HG03575 (cell line): Measurements from ENCODE around the gene NFIB.
A peak's percentile ranks its signal among the peaks of the same experiment; 100 is the strongest.

Experiments
- ATAC-seq: cut with Tn5 transposase; IDR thresholded peaks from one replicate; pipeline ENCODE4 v1.9.1; 2021; ENCODE audit not compliant: unreplicated experiment, insufficient number of reproducible peaks, low FRiP score; ENCODE audit errors: extremely low read depth

The NFIB gene

GRCh38 chr9:14346231-14346791 is 32.4 kb upstream of the NFIB start:
- ATAC-seq, result no peak

- no peak for ATAC-seq
Measured at GRCh38 chr9:14345354-14346230, 31.7 kb upstream of the NFIB start.

- no peak for ATAC-seq
Measured at GRCh38 chr9:14344941-14345353, 31.0 kb upstream of the NFIB start.

GRCh38 chr9:14344053-14344524 is 30.1 kb upstream of the NFIB start:
- ATAC-seq, result no peak

- ATAC-seq, result no peak
Measured at GRCh38 chr9:14343261-14344031, 29.5 kb upstream of the NFIB start.

GRCh38 chr9:14342736-14343135 is 28.8 kb upstream of the NFIB start:
- no peak for ATAC-seq

GRCh38 chr9:14341437-14342122 is 27.6 kb upstream of the NFIB start:
- ATAC-seq, result no peak

- ATAC-seq, result no peak
Measured at GRCh38 chr9:14340994-14341393, 27.1 kb upstream of the NFIB start.

GRCh38 chr9:14340219-14340873 is 26.4 kb upstream of the NFIB start:
- ATAC-seq, result no peak

- no peak for ATAC-seq
Measured at GRCh38 chr9:14339746-14340145, 25.8 kb upstream of the NFIB start.

GRCh38 chr9:14337615-14338014 is 23.7 kb upstream of the NFIB start:
- ATAC-seq, result no peak

GRCh38 chr9:14336244-14336643 is 22.3 kb upstream of the NFIB start:
- ATAC-seq, result no peak

- ATAC-seq, result no peak
Measured at GRCh38 chr9:14331120-14331519, 17.2 kb upstream of the NFIB start.

GRCh38 chr9:14327036-14327435 is 13.1 kb upstream of the NFIB start:
- no peak for ATAC-seq

- peak; percentile 39 for ATAC-seq
Measured at GRCh38 chr9:14326264-14326826, 12.4 kb upstream of the NFIB start.

- no peak for ATAC-seq
Measured at GRCh38 chr9:14325147-14325546, 11.2 kb upstream of the NFIB start.

- no peak for ATAC-seq
Measured at GRCh38 chr9:14323985-14324650, 10.2 kb upstream of the NFIB start.
